ENCODE data around the gene TSFM.

The TSFM gene

DNA sequence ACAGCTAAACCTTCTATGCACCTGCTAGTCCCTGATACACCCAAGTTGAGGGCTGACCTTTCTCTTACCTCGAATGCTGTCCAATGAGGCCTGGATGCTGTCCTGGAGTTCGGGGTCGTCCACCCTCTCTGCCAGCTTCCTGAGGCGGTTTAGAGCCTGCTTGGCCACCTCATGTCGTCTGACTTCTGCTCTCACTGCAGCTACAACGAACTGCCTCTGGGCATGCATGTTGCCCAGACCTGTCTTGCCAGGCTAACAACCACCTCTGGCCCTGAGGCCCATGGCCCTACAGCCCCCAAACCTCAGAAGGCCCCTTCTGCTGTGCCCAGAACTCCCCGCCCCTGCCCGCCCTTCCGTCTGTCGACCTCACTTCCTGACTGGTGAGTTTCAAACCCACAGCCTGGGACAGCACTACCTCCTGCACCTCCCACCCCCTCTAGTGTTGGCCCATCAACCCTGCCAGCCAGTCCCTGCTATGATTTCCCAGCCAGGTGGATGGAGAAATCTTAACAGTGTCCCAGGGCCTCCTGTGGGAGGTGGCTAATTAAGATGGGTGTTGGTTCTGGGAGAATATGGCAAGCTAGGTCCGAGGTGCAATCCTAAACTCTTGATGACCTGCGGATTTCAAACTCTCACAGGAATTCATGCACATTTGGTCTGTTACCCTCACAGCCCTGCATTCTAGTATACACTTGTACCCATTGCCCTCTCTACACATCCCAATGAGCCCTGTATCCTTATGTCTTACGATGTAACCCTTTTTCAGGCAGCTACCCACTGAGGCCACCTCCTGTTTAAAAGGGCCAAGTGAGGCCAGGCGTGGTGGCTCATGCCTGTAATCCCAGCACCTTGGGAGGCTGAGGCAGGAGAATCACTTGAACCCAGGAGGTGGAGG lies 40.5 kb upstream of the TSFM start:
- peak; percentile 75 for ATAC-seq (ENCODE audit: insufficient read depth, low read depth)
- TF ChIP-seq CTCF (IDR thresholded peaks at IDR 0.05; ENCODE audit: borderline replicate concordance, extremely low read depth, low read length, poor library complexity, severe bottlenecking) (peak; percentile 85), EZH2 (IDR thresholded peaks at IDR 0.05; ENCODE audit: borderline replicate concordance, low read depth, low read length, severe bottlenecking) (no peak)
- Histone ChIP-seq H3K9me3 (ENCODE audit: insufficient read depth, low read length, severe bottlenecking) (no peaks in the 10 kb centered on the region), H3K79me2 (ENCODE audit: insufficient read depth, low read length) (peaks cover 34% of the 10 kb centered on the region), H3K4me1 (ENCODE audit: insufficient read depth, low read length) (peaks cover 62% of the 10 kb centered on the region), H3K36me3 (ENCODE audit: insufficient read depth, low read length) (peaks cover 9% of the 10 kb centered on the region), H2AFZ (ENCODE audit: low read depth, low read length) (peak overlapping the region; percentile 83), H3K4me2 (ENCODE audit: insufficient read depth, low read length) (peak overlapping the region; percentile 92), H3K27ac (ENCODE audit: low read length) (peak overlapping the region; percentile 88), H3K9ac (ENCODE audit: low read depth, low read length) (peak overlapping the region; percentile 61), H3K27me3 (ENCODE audit: insufficient read depth, low read length, poor library complexity) (no peaks in the 10 kb centered on the region), H4K20me1 (ENCODE audit: insufficient read depth, low read length) (peaks cover 17% of the 10 kb centered on the region), H3K4me3 (ENCODE audit: low read depth in 1 of 2, low read length in 2 of 2) (peak overlapping the region; percentile 36 to 75; a peak in 3 of 4 replicates)
- DNase-seq = peak; percentile 85

DNA sequence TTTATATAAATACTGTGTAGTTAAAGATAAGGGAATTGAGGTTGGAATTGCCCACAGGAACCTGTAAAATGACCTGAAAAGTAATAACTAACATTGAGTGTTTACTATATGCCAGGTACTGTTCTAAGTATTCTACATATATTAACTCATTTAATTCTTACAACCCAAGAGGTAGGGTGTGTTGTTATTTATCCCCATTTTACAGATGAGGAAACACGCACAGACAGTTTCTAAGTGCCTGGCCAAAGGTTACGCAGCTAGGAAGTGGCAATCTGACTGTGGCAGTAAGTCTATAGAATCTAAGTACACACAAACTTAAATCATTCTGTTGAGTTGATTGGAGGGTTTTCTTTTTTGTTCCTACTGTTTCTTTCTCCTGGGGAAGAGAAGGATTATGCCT lies 38.8 kb upstream of the TSFM start:
- peaks cover 62% of the 10 kb centered on the region for H3K4me1 ChIP-seq (ENCODE audit: insufficient read depth, low read length)
- H3K9ac ChIP-seq (ENCODE audit: low read depth, low read length) = peak overlapping the region; percentile 65; the same call in 1 of the 2 replicates
- ATAC-seq (ENCODE audit: insufficient read depth, low read depth) = no peak
- H3K79me2 ChIP-seq (ENCODE audit: insufficient read depth, low read length) = peaks cover 34% of the 10 kb centered on the region
- H3K27me3 ChIP-seq (ENCODE audit: insufficient read depth, low read length, poor library complexity) = no peaks in the 10 kb centered on the region
- H4K20me1 ChIP-seq (ENCODE audit: insufficient read depth, low read length) = peaks cover 18% of the 10 kb centered on the region
- H3K27ac ChIP-seq (ENCODE audit: low read length) = no peak overlapping the region
- H3K4me2 ChIP-seq (ENCODE audit: insufficient read depth, low read length) = peak overlapping the region; percentile 68
- no peak for TF ChIP-seq CTCF (IDR thresholded peaks at IDR 0.05; ENCODE audit: borderline replicate concordance, extremely low read depth, low read length, poor library complexity, severe bottlenecking)
- TF ChIP-seq EZH2 (IDR thresholded peaks at IDR 0.05; ENCODE audit: borderline replicate concordance, low read depth, low read length, severe bottlenecking) = no peak
- no peak overlapping the region for H2AFZ ChIP-seq (ENCODE audit: low read depth, low read length)
- H3K4me3 ChIP-seq (ENCODE audit: low read depth in 1 of 2, low read length in 2 of 2) = 0 out of 4 replicates have a peak overlapping the region, but pooled peaks of 1 of the 2 experiments have one; percentile 71
- no peak for DNase-seq
- peaks cover 24% of the 10 kb centered on the region for H3K36me3 ChIP-seq (ENCODE audit: insufficient read depth, low read length)
- H3K9me3 ChIP-seq (ENCODE audit: insufficient read depth, low read length, severe bottlenecking) = no peaks in the 10 kb centered on the region

DNA sequence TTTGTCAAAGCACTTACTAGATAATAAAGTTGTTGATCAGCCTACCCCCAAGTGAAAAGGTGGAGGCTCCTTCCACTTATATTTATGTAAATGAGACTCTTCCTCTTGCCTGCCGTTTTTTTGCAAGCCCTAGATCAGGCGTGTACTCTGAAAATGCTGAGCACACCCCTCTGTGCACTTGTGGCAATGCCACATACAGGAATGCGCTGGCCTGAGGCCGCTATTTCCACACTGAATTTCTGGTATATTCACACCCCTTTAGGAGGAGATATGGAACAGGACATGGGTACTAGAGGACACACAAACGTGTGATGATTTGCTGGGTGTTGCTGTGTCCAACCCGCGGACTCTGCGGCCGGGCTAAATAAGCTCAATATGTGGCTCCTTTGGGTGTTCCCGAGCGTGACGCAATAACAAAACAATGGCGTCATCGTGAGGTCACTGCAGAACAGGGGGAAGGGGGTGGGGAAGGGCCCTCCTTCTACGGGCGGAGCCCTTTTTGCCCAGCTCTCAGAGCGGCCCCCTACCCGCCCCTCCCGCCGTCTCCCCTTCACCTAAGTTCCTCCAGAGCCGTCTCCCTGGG lies 38.3 kb upstream of the TSFM start:
- Histone ChIP-seq H3K27me3 (ENCODE audit: insufficient read depth, low read length, poor library complexity) (no peaks in the 10 kb centered on the region), H3K4me3 (ENCODE audit: low read depth in 1 of 2, low read length in 2 of 2) (peak overlapping the region; percentile 27 to 71; a peak in 3 of 4 replicates), H3K9ac (ENCODE audit: low read depth, low read length) (peak overlapping the region; percentile 65), H3K4me1 (ENCODE audit: insufficient read depth, low read length) (peaks cover 61% of the 10 kb centered on the region), H3K36me3 (ENCODE audit: insufficient read depth, low read length) (peaks cover 29% of the 10 kb centered on the region), H3K79me2 (ENCODE audit: insufficient read depth, low read length) (peaks cover 35% of the 10 kb centered on the region), H2AFZ (ENCODE audit: low read depth, low read length) (peak overlapping the region; percentile 68), H3K27ac (ENCODE audit: low read length) (peak overlapping the region; percentile 83), H3K9me3 (ENCODE audit: insufficient read depth, low read length, severe bottlenecking) (no peaks in the 10 kb centered on the region), H4K20me1 (ENCODE audit: insufficient read depth, low read length) (peaks cover 18% of the 10 kb centered on the region), H3K4me2 (ENCODE audit: insufficient read depth, low read length) (peak overlapping the region; percentile 68)
- ATAC-seq (ENCODE audit: insufficient read depth, low read depth) (no peak; the same call in 1 of the 3 replicates), DNase-seq (no peak)
- no peak for TF ChIP-seq EZH2 (IDR thresholded peaks at IDR 0.05; ENCODE audit: borderline replicate concordance, low read depth, low read length, severe bottlenecking)
